Middle frontal gyrus (tissue), 1 donor: ENCODE data around the gene SARM1.
A peak's percentile ranks its signal among the peaks of the same experiment; 100 is the strongest.

ENCODE experiments used
- DNase-seq: peaks from one replicate; pipeline ENCODE4 v3.0.0-alpha.2; 2015; ENCODE audit warnings: low spot score; ENCODE audit errors: extremely low spot score

SARM1 gene

GRCh38 chr17:28394337-28395116 is 23.0 kb downstream of the SARM1 start:
- DNase-seq, result no peak

DNA sequence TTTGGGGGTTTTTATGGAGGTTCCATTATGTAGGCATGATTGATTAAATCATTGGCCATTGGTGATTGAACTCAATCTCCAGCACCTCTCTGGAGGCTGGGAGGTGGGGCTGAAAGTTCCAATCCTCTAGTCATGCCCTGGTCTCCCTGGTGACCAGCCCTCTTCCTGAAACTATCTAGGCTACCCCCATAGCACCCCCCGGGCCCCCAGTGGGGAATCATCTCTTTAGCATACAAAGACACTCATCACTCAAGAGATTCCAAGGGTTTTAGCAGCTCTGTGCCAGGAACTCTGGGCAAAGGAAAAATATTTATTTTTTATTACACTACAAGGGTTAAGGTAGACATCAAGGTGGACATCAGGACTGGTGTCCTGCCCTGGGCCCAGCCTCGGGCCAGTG is 23.9 kb downstream of the SARM1 start:
- no peak for DNase-seq

- DNase-seq, result no peak
Observed at GRCh38 chr17:28395968-28396367, 24.5 kb downstream of the SARM1 start.

DNA sequence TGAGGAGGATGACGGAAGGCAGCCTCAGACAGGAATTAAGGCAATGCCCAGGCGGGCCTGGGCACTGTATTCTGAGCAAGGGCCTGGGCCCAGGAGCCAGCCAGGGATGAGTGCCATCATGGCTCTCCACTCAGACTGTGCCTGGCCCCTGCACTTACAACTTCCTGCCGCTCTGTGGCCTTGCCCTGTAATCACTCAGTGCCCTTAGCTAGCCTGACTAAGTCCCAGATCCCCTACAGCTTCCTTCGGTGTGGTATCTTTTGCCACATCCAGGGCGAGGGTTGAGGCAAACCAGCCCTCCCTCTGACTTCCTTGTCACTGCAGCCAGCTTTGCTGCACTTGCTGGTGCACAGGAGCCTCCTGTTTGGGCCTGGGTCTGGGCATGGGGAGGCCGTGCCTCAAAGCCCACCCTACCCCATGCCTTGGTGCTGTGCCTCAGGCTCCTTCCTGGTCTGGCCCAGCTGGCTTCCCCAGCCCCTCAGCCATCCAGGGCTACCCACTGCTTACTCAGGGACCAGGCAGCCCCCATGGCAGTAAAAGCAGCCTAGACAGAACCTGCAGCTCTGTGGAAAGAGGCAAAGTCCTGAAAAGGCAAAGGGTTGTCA is 25.2 kb downstream of the SARM1 start:
- no peak for DNase-seq

DNA sequence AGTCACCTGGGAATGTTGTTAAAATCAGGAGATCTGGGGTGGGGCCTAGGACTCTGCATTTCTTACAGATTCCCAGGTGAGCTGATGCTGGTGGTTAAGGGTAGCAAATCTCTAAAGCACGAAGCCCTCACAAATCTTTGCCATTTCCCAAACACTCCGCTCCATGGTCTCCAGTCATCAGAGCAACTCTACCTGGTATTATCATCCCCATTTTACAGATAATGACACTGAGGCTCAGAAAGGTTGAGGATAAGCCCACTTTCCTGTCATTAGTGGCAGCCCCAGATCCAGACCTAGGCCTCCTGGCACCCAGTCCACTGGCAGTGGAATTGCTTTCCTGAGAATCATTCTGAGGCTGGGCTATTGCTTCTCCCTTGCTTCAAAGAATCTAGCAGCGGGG is 25.8 kb downstream of the SARM1 start:
- no peak for DNase-seq

GRCh38 chr17:28397687-28398279 is 26.3 kb downstream of the SARM1 start:
- no peak for DNase-seq

- DNase-seq, result no peak
Observed at GRCh38 chr17:28398280-28398981, 26.9 kb downstream of the SARM1 start.

- DNase-seq, result no peak
Observed at GRCh38 chr17:28399808-28400207, 28.3 kb downstream of the SARM1 start.

GRCh38 chr17:28402224-28402630 is 30.7 kb downstream of the SARM1 start:
- no peak for DNase-seq

- no peak for DNase-seq
Observed at GRCh38 chr17:28402844-28403243, 31.4 kb downstream of the SARM1 start.

- no peak for DNase-seq
Observed at GRCh38 chr17:28404007-28404406, 32.5 kb downstream of the SARM1 start.

DNA sequence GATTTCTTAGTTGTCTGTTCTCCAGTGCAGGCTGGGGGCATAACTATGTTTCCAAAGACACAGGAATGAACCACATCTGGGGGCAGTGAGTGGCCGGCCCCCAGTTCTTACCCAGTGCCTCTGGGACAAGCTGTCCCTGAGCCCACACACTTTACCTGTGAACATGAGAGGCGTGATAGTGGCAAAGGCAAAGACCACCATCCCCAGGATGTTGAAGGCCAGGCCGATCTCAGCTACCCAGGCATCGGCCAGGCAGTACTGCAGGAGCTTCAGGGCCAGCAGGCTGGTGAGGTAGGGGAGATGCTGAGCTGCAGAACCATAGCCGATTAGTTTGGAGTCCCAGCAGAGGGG is 32.9 kb downstream of the SARM1 start:
- no peak for DNase-seq

DNA sequence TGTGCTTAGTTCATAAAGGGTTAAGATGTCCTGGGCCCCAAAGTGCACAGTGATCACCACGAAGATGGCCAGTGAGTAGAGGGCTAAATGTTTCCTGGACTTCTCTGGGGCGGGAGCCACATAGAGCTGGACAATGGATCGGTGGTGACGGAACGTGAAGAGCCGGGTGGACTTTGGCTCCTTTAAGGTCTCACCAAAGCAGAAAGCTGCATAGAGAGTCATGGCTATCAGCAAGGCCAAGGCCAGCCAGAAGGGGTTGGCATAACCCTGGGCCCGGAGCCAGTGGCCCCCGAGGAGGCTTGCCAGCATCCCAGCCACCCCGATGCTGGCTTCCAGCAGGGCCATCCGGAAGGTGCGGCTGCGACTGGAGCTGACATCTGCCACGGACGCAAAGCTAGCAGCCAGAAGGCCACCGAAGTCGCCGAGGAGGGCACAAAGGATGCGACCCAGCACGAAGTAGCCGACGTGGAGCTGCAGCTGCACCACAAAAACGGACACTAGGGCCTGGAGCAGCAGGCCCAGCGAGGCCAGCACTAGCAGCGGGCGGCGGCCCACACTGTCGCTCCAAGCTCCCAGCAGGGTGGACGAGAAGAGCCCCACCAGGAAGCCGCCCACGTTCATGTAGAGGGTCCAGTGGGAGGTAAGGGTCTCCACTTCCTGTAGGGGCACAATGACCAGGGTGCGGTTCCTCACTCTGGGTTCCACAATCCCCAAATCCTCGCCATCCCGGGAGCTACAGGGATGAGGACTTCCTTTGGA is 33.5 kb downstream of the SARM1 start:
- no peak for DNase-seq

DNA sequence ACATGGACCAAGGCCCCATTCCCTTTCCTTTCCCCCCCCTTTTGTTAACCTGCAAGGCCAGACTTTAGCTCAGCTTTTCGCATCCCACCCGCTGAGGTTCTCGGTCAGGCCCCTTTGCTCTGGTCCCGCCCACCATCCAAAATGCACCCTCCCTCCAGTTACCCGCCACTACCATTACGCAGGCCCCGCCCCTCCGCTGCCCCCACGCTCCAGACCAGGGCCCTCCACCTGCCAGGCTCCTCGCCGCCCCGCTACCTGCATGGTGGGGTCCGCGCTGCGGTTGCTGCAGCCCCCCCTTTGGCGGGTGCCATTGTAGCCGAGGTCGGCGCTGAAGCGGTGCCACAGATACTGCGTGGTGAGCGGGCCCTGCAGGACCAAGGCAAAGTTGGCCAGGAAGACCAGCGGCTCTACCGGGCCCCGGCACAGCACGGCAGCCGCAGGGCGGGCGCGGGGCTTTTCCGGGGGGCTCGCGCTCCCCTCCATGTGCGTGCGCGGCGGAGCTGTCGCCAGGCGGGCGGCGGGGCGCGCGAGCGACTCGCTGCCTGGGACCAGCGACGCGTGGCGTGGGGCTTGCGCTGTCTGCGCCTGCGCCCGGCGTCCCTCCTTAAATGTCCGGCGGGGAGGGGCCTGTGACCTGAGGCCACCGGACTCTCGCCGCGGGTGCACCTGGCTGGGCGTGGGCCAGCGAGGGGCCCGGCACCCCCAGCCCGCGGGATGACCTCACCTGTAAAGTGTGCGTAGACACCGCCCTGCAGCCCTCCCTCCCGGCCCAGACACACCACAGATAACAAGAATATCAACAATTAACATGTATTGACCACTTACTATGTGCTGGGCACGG is 34.4 kb downstream of the SARM1 start, which contains the start of gene SLC46A1:
SLC46A1 (minus strand) TSS at position 581 of the 841 bp plus-strand sequence; CDS start at position 483, 98 bp downstream.
- DNase-seq, result peak; percentile 42

DNA sequence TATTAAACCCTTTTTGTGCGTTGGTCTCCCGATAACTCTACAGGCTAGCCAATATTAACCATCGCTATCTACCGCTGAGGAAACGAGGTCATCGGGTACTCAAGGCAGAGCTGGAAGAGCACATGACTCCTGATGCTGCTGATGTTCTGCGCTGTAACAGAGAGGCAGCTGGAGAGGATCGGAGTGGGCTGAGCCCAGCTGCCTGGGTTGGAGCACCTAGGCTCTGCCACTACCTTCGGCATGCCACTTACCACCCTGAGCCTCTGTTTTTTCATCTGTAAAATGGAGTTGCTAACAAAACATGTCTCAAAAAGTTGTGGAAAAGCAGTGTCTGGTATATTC is 35.0 kb downstream of the SARM1 start:
- DNase-seq, result no peak

GRCh38 chr17:28407130-28407973 is 35.9 kb downstream of the SARM1 start:
- DNase-seq, result no peak

GRCh38 chr17:28407974-28408306 is 36.4 kb downstream of the SARM1 start:
- DNase-seq, result no peak

DNA sequence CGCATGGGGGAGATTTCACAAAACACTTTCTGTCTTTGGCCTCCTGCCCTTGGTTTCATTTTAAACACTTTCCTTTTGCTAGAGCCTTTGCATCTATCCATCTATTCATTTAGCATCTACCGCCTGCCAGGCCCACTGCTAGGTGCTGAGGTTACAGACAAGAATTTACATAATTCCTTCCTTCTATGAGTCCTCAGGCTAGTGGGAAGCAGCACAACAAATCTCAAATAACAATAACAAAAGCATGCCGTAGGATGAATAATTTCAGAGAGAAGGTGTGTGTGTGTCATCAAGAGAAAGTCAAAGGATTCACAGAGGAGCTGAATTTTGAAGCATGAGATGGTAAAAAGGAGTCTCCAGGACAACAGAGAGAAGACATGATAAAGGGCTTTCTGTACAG is 40.6 kb downstream of the SARM1 start:
- no peak for DNase-seq

GRCh38 chr17:28413804-28414203 is 42.3 kb downstream of the SARM1 start:
- no peak for DNase-seq

DNA sequence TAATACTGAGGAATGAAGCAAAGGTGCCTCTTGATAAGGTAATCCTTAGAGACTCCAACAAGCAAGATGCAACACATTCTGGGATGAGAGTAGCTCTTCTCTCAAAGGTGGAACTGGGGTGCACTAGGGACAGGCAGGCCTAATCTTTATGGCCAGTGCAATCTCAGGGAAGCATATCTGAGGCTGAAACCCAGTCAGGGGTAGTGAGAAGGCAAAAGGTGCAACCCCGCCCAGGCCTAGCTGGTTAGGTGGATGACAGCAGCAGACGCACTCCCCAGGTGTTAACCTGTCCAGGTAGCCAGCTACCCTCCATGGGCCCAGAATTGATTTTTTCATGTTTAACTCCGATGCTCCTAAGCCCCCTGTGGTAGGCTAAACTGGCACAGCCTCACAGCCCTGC is 44.4 kb downstream of the SARM1 start:
- no peak for DNase-seq
